Breast epithelium (tissue), 4 donors: ENCODE measurements around the gene C11orf58. TPM values are rescaled to one million over a fixed set of nuclear protein-coding genes. Genes with fewer than 3 reads are reported as not detected.

Source experiments
- DNase-seq, 2 donors: peaks; one replicate each; pipeline ENCODE4 v3.0.0-alpha.2; 2019; ENCODE audit warnings: low spot score in 2 of 2
- H3K27ac ChIP-seq, 2 donors: fragments of 200-600 bp; sonication (generic) in 1 of 2; one replicate each; pipeline ENCODE4 v1.5.1; 2016 to 2019; ENCODE audit warnings: mild to moderate bottlenecking in 1 of 2
- H3K27me3 ChIP-seq, 2 donors: fragments of 200-600 bp; sonication (generic) in 1 of 2; one replicate each; pipeline versions ENCODE4 v1.5.1 to v1.6.0; 2017 to 2019; ENCODE audit warnings: control low read depth in 1 of 2, mild to moderate bottlenecking in 1 of 2
- H3K36me3 ChIP-seq: fragments of 200-600 bp; one replicate; pipeline ENCODE4 v1.5.1; 2019
- H3K4me1 ChIP-seq, 2 donors: fragments of 200-600 bp; sonication (generic); one replicate each; pipeline ENCODE4 v1.5.1; 2016 to 2019; ENCODE audit warnings: control low read depth in 1 of 2
- H3K4me3 ChIP-seq, 3 donors: fragments of 200-600 bp; sonication (generic); 1 replicate in 2 of 3; 2 replicates in 1 of 3; pipeline ENCODE4 v1.5.1; 2016 to 2019; ENCODE audit warnings: mild to moderate bottlenecking in 3 of 3, moderate library complexity in 2 of 3
- H3K9me3 ChIP-seq, 2 donors: fragments of 200-600 bp; sonication (generic) in 1 of 2; one replicate each; pipeline ENCODE4 v1.5.1; 2016 to 2019; ENCODE audit warnings: control low read depth in 1 of 2
- CTCF ChIP-seq, 3 donors: fragments of 450-650 bp; IDR thresholded peaks; one replicate each; pipeline ENCODE4 v1.5.1; 2016 to 2017; ENCODE audit warnings: antibody characterized with exemption in 3 of 3, mild to moderate bottlenecking in 3 of 3, moderate library complexity in 3 of 3
- POLR2A ChIP-seq: fragments of 450-650 bp; IDR thresholded peaks from one replicate; pipeline ENCODE4 v1.6.1; 2016; ENCODE audit warnings: antibody characterized with exemption, mild to moderate bottlenecking, moderate library complexity
- POLR2AphosphoS5 ChIP-seq, 3 donors: sonication (generic); formaldehyde crosslinking; IDR thresholded peaks; one replicate each; pipeline ENCODE4 v1.6.1; 2017; ENCODE audit warnings: antibody characterized with exemption in 3 of 3
- intact Hi-C: fragments of 100-400 bp; cut with DNase I; formaldehyde crosslinking; loops from one replicate; pipeline ENCODE4 v1.15.1; 2023; ENCODE audit warnings: low total_unique reads
- total RNA-seq, 3 donors: library from RNA; depleted of rRNA; stranded (reverse); fragments of >200 nt; gene quantifications; one replicate each; pipeline ENCODE4 v1.1.0, GENCODE V29; 2016

C11orf58 gene
- total RNA-seq, 3 donors from 2014 or later, result 183 to 207 (median 197) TPM

GRCh38 chr11:16744128-16744725, 5.8 kb downstream of the C11orf58 start:
- intact Hi-C loops, result no loop called here
- Histone ChIP-seq H3K4me1 (peaks cover 0 to 20% of the 10 kb centered on the region in 2 donors), H3K27ac (no peak overlapping the region), H3K36me3 (peaks cover 9% of the 10 kb centered on the region), H3K27me3 (no peaks in the 10 kb centered on the region), H3K4me3 (no peak overlapping the region), H3K9me3 (no peaks in the 10 kb centered on the region)
- TF ChIP-seq POLR2A (no peak), CTCF (IDR thresholded peaks at IDR 0.05) (no peak), POLR2AphosphoS5 (IDR thresholded peaks at IDR 0.05) (no peak)
- DNase-seq, result no peak

- H3K36me3 ChIP-seq, result peaks cover 12% of the 10 kb centered on the region
These were observed 7.6 kb downstream of the C11orf58 start for GRCh38 chr11:16745950-16746605.

GRCh38 chr11:16749092-16749491, 10.6 kb downstream of the C11orf58 start:
- no peaks in the 10 kb centered on the region for H3K27me3 ChIP-seq
- no peak for DNase-seq
- H3K27ac ChIP-seq, result no peak overlapping the region
- intact Hi-C loops, result no loop called here
- no peak overlapping the region for H3K4me3 ChIP-seq
- no peaks in the 10 kb centered on the region for H3K9me3 ChIP-seq
- peaks cover 18% of the 10 kb centered on the region for H3K36me3 ChIP-seq
- H3K4me1 ChIP-seq, result peaks cover 0 to 5% of the 10 kb centered on the region in 2 donors
- no peak for TF ChIP-seq POLR2AphosphoS5 (IDR thresholded peaks at IDR 0.05)
- no peak for TF ChIP-seq CTCF (IDR thresholded peaks at IDR 0.05)
- no peak for TF ChIP-seq POLR2A

More at GRCh38 chr11:16745950-16746605, 7.6 kb downstream of the C11orf58 start:
- Histone ChIP-seq H3K27ac (no peak overlapping the region), H3K4me1 (peaks cover 0 to 20% of the 10 kb centered on the region in 2 donors), H3K4me3 (no peak overlapping the region), H3K27me3 (no peaks in the 10 kb centered on the region), H3K9me3 (no peaks in the 10 kb centered on the region)
- no peak for TF ChIP-seq POLR2AphosphoS5 (IDR thresholded peaks at IDR 0.05)
- TF ChIP-seq CTCF (IDR thresholded peaks at IDR 0.05), result no peak
- no peak for TF ChIP-seq POLR2A
- intact Hi-C loops, result no loop called here
- no peak for DNase-seq

- TF ChIP-seq POLR2AphosphoS5 (IDR thresholded peaks at IDR 0.05) (no peak), POLR2A (no peak), CTCF (IDR thresholded peaks at IDR 0.05) (no peak)
- Histone ChIP-seq H3K4me3 (no peak overlapping the region), H3K4me1 (no peaks in the 10 kb centered on the region), H3K27ac (no peak overlapping the region), H3K9me3 (no peaks in the 10 kb centered on the region), H3K36me3 (peaks cover 18% of the 10 kb centered on the region), H3K27me3 (no peaks in the 10 kb centered on the region)
- intact Hi-C loops, result no loop called here
- no peak for DNase-seq
These were observed 11.2 kb downstream of the C11orf58 start for GRCh38 chr11:16749666-16750065.

GRCh38 chr11:16750417-16750816, 12.0 kb downstream of the C11orf58 start:
- Histone ChIP-seq H3K27ac (no peak overlapping the region), H3K27me3 (no peaks in the 10 kb centered on the region), H3K9me3 (no peaks in the 10 kb centered on the region), H3K4me1 (no peaks in the 10 kb centered on the region), H3K4me3 (no peak overlapping the region), H3K36me3 (peaks cover 18% of the 10 kb centered on the region)
- no peak for DNase-seq
- TF ChIP-seq POLR2A (no peak), CTCF (IDR thresholded peaks at IDR 0.05) (no peak), POLR2AphosphoS5 (IDR thresholded peaks at IDR 0.05) (no peak)
- intact Hi-C loops, result no loop called here
